Right atrium auricular region (tissue), 2 donors: ENCODE measurements around the gene TAF11L11. TPM values are rescaled to one million over a fixed set of nuclear protein-coding genes. Genes with fewer than 3 reads are reported as not detected.
"Not testable (repeated sequence)": the region's sequence is repeated elsewhere in the genome, so short reads cannot be mapped to it uniquely, and the experiment has no call there.

Experiments
- DNase-seq: peaks from one replicate; pipeline ENCODE4 v3.0.0-alpha.2; 2019; ENCODE audit warnings: low spot score
- H3K27ac ChIP-seq, 2 donors: fragments of 200-600 bp; sonication (generic); 1 replicate in 1 of 2; 2 replicates in 1 of 2; pipeline ENCODE4 v1.5.1; 2016 to 2019
- H3K27me3 ChIP-seq, 2 donors: fragments of 200-600 bp; sonication (generic); one replicate each; pipeline versions ENCODE4 v1.5.1 to v1.6.0; 2017 to 2019
- H3K36me3 ChIP-seq: fragments of 200-600 bp; sonication (generic); one replicate; pipeline ENCODE4 v1.5.1; 2016
- H3K4me1 ChIP-seq, 2 donors: fragments of 200-600 bp; sonication (generic); one replicate each; pipeline versions ENCODE4 v1.5.1 to v1.6.0; 2017 to 2019
- H3K4me3 ChIP-seq, 2 donors: fragments of 200-600 bp; sonication (generic); 1 replicate in 1 of 2; 2 replicates in 1 of 2; pipeline ENCODE4 v1.5.1; 2017 to 2019; ENCODE audit warnings: mild to moderate bottlenecking in 1 of 2, moderate library complexity in 1 of 2
- H3K9me3 ChIP-seq, 2 donors: fragments of 200-600 bp; sonication (generic); one replicate each; pipeline ENCODE4 v1.5.1; 2019
- total RNA-seq, 2 donors: library from RNA; depleted of rRNA; stranded (reverse); fragments of >200 nt; gene quantifications; one replicate each; pipeline ENCODE4 v1.1.0, GENCODE V29; 2016
- TF ChIP-seq, protein P1 (sequence below), 2 donors: fragments of 200-600 bp; sonication (generic); IDR thresholded peaks; one replicate each; pipeline ENCODE4 v1.5.1; 2019; ENCODE audit warnings: antibody characterized with exemption in 2 of 2

TAF11L11 gene
- total RNA-seq, 2 donors from 2014 or later: not detected

DNA sequence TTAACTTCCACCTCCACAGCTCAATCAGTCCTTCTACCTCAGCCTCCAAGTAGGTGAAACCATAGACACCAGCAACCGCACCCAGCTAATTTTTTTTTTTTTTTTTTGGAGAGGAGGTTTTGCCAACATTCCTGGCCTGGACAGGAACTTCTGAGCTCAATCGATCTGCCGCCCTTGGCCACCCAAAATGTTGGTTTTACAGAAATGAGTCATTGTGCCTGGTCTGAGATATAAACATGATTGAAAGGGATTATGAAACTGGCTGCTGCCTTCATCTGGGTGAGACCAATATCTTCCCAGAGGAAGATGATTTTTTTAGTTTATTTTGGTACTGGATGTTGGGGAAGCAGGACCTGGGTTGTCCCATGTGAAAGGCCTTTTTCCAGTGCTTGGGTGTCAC is 15.4 kb downstream of the TAF11L11 start:
- DNase-seq: no peak
- Histone ChIP-seq H3K36me3 (no peaks in the 10 kb centered on the region), H3K4me1 (no peaks in the 10 kb centered on the region), H3K9me3 (no peaks in the 10 kb centered on the region), H3K4me3 (no peak overlapping the region), H3K27me3 (no peaks in the 10 kb centered on the region), H3K27ac (no peak overlapping the region)
- TF ChIP-seq, protein P1, sequence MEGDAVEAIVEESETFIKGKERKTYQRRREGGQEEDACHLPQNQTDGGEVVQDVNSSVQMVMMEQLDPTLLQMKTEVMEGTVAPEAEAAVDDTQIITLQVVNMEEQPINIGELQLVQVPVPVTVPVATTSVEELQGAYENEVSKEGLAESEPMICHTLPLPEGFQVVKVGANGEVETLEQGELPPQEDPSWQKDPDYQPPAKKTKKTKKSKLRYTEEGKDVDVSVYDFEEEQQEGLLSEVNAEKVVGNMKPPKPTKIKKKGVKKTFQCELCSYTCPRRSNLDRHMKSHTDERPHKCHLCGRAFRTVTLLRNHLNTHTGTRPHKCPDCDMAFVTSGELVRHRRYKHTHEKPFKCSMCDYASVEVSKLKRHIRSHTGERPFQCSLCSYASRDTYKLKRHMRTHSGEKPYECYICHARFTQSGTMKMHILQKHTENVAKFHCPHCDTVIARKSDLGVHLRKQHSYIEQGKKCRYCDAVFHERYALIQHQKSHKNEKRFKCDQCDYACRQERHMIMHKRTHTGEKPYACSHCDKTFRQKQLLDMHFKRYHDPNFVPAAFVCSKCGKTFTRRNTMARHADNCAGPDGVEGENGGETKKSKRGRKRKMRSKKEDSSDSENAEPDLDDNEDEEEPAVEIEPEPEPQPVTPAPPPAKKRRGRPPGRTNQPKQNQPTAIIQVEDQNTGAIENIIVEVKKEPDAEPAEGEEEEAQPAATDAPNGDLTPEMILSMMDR (IDR thresholded peaks at IDR 0.05): no peak

DNA sequence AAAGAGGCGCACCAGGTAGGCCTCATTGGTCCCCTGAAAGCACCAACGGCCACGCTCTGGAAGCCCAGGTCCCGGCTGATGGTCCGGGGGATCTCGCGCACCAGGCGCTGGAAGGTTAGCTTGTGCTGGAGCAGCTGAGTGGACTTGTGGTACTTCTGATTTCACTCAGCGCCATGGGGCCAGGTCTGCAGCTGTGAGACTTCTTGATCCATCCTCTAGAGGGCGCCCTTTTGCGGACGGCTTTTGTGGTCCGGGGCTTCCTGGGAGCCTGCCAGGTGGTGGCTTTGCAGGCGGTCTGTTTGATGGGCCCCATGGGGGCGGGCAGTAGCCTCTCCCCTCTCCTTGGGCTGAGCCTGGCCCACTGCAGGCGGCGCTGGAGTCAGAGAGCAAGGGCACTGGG is 16.6 kb downstream of the TAF11L11 start:
- Histone ChIP-seq H3K36me3 (no peaks in the 10 kb centered on the region), H3K4me3 (no peak overlapping the region), H3K4me1 (no peaks in the 10 kb centered on the region), H3K27me3 (no peaks in the 10 kb centered on the region), H3K9me3 (no peaks in the 10 kb centered on the region), H3K27ac (no peak overlapping the region)
- TF ChIP-seq, protein P1 (IDR thresholded peaks at IDR 0.05): no peak
- DNase-seq: no peak

DNA sequence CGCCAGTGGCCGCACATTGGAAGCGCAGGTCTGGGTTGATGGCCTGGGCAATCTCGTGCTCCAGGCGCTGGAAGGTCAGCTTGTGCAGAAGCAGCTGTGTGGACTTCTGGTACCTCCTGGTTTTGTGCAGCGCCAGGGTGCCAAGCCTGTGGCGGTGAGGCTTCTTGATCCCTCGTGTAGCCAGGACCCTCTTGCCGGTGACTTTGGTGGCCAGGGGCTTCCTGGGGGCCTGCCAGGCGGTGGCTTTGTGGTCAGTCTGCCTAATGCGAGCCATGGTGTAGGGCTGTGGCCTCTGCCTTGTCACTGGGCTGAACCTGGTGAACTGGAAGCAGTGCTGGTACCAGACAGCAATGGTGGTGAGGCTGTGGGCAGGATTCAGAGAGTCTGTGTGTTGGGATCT is 21.7 kb downstream of the TAF11L11 start:
- no peaks in the 10 kb centered on the region for H3K36me3 ChIP-seq
- TF ChIP-seq, protein P1 (IDR thresholded peaks at IDR 0.05): no peak
- no peaks in the 10 kb centered on the region for H3K27me3 ChIP-seq
- no peak overlapping the region for H3K4me3 ChIP-seq
- no peak for DNase-seq
- no peak overlapping the region for H3K27ac ChIP-seq
- H3K4me1 ChIP-seq: no peaks in the 10 kb centered on the region
- H3K9me3 ChIP-seq: no peaks in the 10 kb centered on the region

DNA sequence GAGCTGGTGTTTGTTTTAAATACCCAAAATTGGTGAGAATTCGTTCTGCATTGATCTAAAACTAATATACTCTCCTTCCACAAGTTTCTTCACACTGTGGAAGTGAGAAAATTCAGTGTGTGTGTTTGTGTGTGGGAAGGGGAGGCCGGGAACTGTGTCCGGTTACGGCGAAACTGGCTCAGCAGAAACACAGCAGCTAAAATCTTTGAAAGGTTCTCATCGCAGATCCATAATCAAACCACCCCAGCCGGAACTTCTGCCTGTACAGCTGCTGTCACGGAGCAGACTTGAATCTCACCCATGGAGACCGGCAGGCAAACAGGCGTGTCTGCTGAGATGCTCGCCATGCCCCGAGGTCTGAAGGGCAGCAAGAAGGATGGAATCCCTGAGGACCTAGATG is 27.8 kb downstream of the TAF11L11 start, which contains the start of gene TAF11L13:
Gene TAF11L13 (plus strand): TSS at position 301 of the 400 bp plus-strand sequence.
- H3K27ac ChIP-seq, H3K9me3 ChIP-seq, H3K36me3 ChIP-seq, DNase-seq, H3K4me3 ChIP-seq, H3K27me3 ChIP-seq, H3K4me1 ChIP-seq: not testable (repeated sequence)

DNA sequence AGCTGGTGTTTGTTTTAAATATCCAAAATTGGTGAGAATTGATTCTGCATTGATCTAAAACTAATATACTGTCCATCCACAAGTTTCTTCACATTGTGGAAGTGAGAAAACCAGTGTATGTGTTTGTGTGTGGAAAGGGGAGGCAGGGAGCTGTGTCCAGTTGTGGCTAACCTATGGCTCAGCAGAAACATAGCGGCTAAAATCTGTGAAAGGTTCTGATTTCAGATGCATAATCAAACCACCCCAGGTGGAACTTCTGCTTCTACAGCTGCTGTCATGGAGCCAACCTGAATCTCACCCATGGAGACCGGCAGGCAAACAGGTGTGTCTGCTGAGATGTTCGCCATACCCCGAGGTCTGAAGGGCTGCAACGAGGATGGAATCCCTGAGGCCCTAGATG is 30.2 kb downstream of the TAF11L11 start, which contains the start of gene TAF11L14:
Gene TAF11L14 (plus strand): TSS at position 301 of the 400 bp plus-strand sequence.
- TF ChIP-seq, protein P1 (IDR thresholded peaks at IDR 0.05): no peak
- Histone ChIP-seq H3K36me3 (no peaks in the 10 kb centered on the region), H3K27ac (no peak within 1 kb of the TSS)

DNA sequence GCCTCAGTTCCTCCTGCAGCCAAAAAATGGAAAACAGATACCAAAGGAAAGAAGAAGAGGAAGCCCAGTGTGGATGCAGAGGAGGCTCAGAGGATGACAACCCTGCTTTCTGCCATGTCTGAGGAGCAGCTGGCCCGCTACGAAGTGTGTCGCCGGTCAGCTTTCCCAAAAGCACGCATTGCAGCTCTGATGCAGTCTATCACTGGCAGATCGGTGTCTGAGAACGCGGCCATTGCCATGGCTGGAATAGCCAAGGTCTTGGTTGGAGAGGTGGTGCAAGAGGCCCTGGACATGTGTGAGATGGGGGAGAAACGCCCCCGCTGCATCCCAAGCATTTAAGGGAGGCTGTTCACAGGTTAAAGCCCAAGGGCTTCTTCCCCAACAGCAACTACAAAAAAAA is 45.2 kb downstream of the TAF11L11 start:
- not testable (repeated sequence) for H3K4me3 ChIP-seq, H3K27me3 ChIP-seq, H3K4me1 ChIP-seq, H3K27ac ChIP-seq, H3K9me3 ChIP-seq, H3K36me3 ChIP-seq, DNase-seq

More for the DNA sequence above, 30.2 kb downstream of the TAF11L11 start, which contains the start of gene TAF11L14:
- H3K4me3 ChIP-seq: no peak within 1 kb of the TSS
- no peak for DNase-seq
- H3K4me1 ChIP-seq: no peaks in the 10 kb centered on the region
- no peaks in the 10 kb centered on the region for H3K9me3 ChIP-seq
- no peaks in the 10 kb centered on the region for H3K27me3 ChIP-seq

DNA sequence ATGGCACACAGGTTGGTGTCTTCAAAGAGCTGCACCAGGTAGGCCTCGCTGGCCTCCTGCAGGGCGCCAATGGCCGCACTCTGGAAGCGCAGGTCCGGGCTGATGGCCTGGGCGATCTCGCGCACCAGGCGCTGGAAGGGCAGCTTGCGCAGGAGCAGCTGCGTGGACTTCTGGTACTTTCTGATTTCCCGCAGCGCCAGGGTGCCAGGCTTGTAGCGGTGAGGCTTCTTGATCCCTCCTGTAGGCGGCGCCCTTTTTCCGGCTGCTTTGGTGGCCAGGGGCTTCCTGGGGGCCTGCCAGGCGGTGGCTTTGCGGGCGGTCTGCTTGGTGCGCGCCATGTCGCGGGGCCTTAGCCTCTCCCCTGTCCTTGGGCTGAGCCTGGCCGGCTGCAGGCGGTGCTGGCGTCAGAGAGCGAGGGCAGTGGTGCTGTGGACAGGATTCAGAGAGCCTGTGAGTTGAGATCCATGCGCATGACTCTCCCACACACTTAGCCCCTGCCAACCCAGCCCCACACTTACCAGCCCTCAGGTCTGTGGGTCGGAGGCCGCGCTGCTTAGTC is 51.3 kb downstream of the TAF11L11 start:
- not testable (repeated sequence) for H3K4me3 ChIP-seq, DNase-seq, H3K9me3 ChIP-seq, H3K27ac ChIP-seq, H3K4me1 ChIP-seq, H3K36me3 ChIP-seq, H3K27me3 ChIP-seq

Other genes with a start within 250 kb of the TAF11L11 start
- gene TAF11L2, start 106.0 kb upstream of the TAF11L11 start, total RNA-seq: not detected
- not detected for gene TAF11L3, start 85.8 kb upstream of the TAF11L11 start, total RNA-seq
- gene TAF11L4, start 82.4 kb upstream of the TAF11L11 start, total RNA-seq: not detected
- gene TAF11L5, start 78.9 kb upstream of the TAF11L11 start, total RNA-seq: not detected
- gene TAF11L6, start 75.5 kb upstream of the TAF11L11 start, total RNA-seq: not detected
- gene TAF11L7, start 18.4 kb upstream of the TAF11L11 start, total RNA-seq: not detected
- not detected for gene TAF11L8, start 13.2 kb upstream of the TAF11L11 start, total RNA-seq
- not detected for gene TAF11L9, start 9.8 kb upstream of the TAF11L11 start, total RNA-seq
- gene TAF11L10, start 6.4 kb upstream of the TAF11L11 start, total RNA-seq: not detected
- not detected for gene TAF11L12, start 6.2 kb downstream of the TAF11L11 start, total RNA-seq
- not detected for gene TAF11L13, start 27.9 kb downstream of the TAF11L11 start, total RNA-seq
- not detected for gene TAF11L14, start 30.3 kb downstream of the TAF11L11 start, total RNA-seq